ENCODE measurements around the gene CPNE5.

Gene CPNE5

DNA sequence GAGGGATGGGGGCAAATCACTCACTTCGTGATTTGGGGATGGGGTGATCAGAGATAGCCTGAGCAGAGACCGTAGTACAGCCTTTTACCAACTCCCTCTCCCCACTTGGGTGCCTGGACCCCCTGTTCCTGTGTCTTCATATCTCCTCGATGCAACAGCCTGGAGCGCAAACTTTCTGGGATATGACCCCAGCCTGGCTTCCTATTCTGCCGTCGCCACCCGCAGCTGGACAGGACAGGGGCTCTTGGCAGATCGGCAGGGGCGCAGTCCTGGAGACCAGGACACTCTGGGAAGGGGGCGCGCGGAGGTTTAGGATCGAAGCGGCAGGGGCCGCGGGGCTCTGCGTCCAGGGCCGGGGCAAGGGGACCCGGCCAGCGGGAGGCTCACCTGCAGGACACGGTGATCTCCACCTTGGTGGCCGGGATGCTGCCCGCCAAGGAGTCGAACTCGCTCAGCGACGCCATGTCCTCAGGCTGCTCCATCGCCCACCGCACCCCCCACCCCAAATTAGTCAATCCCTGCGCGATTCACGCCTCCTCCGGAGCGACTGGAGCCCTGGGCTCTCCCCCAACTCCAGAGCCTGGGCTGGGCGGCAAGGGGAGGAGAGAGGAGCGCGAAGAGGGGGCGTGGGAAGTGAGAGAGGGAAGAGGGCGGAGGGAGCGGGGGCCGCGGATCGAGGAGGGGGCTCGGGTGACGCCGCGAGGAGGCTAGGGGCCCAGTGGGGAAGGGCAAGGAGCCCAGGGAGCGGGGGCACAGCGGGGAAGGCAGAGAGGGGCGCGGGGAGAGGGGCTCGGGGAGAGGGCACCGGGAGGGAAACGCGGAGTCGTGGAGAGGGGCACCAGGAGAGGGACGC lies at the start of gene CPNE5:
Gene CPNE5 (minus strand): TSS at position 549 of the 853 bp plus-strand sequence. CDS start 67 bp downstream, at position 482.
- peak; percentile 20 for DNase-seq

GRCh38 chr6:36888115-36888643 lies 48.9 kb upstream of the CPNE5 start:
- DNase-seq = no peak

- no peak for DNase-seq
Measured at GRCh38 chr6:36886950-36887618, 47.8 kb upstream of the CPNE5 start.

- peak; percentile 98 for DNase-seq
Measured at GRCh38 chr6:36885461-36886401, 46.5 kb upstream of the CPNE5 start, which contains the start of gene C6orf89. Gene C6orf89 (plus strand): TSS chr6:36885952. CDS start chr6:36899445, 13,493 bp downstream.

DNA sequence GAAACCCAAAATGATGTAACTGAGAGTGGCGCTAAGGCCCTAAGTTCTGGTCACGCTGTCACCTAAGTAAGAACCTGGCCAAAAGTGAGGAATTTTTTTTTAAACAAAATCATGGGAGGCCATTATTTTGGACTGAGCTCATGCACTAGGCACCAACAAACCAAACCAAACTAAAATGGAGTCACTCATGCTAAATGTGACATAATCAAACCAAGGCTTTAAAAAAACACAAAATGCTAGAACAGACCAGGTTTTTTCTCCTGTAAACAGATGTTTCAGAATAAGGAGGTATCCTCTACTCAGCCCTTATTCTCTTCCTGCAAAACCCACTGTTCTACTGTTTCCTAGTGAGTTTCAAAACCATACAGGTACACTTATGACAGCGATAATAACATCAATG lies 45.4 kb upstream of the CPNE5 start:
- DNase-seq = no peak

DNA sequence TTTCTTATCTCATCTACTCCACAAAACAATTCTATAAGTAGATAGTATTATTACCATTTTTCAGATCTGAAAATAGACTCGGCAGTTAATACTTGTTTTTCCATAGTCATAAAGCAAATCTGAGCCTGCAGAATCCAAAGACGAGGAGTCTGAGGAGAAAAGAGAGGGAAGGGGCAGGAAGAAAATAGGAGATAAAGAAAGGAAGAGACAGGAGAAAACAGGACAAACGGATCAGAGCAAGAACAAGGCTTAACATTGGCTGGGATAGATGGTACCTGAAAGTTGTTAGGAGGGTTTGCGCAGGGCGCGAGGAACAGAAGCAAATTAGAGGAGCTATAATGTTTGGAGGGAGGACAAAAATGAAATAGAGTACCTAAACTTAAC lies 36.0 kb upstream of the CPNE5 start:
- no peak for DNase-seq

GRCh38 chr6:36874443-36875249 lies 35.4 kb upstream of the CPNE5 start, which contains the start of gene PPIL1:
Gene PPIL1 (minus strand): TSS chr6:36874803. CDS start chr6:36874772, 31 bp downstream.
- peak; percentile 87 for DNase-seq

GRCh38 chr6:36873612-36874442 lies 34.6 kb upstream of the CPNE5 start:
- peak; percentile 15 for DNase-seq

DNA sequence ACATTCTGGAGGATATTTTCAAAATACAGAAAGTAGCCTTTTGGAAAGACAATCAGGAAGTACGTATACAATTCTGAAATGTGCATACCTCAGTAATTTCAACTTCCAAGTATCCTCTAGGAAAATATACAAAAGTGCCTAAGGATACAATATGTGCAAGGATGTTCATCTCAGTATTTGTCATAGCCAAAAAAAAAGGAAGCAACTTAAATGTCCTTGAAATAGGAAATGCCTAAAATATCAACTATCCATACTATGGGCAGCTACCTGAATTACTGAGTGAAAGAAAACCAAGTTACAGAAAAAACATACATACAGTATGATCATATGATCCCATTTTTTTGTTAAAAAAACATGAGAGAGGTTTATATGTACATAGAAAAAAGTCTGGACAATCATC lies 33.9 kb upstream of the CPNE5 start:
- DNase-seq = no peak

DNA sequence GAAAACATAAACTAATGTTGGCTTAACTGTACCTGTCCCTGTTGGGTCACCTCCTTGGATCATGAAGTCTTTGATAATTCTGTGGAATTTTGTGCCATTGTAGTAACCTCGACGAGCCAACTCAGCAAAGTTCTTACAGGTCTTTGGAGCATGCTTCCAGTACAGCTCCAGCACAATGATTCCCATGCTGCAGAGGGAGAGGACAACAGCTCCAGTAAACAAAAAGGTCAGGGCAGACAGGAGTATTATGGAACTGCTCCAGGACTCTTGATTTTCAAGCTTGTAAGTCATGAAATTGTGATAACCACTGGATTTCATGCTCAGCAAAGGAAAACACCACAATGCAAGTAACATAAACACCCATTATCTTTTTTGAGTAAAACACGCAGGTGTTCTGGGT lies 32.4 kb upstream of the CPNE5 start:
- no peak for DNase-seq

DNA sequence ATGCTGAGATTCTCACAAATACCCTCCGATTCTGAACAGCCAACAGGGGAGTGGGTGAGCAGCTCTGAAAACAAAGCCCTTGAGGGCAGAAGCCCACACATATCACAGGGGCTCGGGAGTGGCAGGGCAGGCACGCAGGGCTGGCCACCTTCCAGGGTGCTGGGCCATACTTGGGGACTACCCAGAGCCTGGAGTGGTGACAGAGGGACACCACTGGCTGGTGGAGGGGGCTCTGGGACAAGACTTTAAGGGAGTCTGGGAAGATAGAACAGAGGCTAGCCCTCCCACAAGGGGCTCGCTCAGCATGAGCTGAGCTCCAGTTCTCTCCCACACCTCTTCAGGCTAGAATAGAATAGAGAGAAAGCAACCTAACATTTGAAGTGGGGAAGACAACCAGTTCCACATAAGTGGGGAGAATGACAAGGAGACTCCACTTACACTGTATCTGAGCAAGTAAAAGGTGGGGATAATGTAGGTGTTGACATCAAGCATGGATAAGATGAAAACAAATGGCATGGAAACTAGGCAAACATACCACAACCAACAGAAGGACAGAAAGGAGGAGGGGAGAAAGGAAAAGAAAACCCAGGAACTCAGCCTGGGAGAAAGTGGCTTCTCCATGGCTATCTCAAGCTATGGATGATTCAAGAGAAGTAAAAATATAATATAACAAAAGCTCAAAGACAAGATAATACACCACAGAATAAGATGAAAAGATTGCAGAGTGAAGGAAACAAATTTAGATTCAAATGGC lies 28.4 kb upstream of the CPNE5 start:
- no peak for DNase-seq

- DNase-seq = no peak
Measured at GRCh38 chr6:36865835-36866234, 26.6 kb upstream of the CPNE5 start.

GRCh38 chr6:36863670-36864540 lies 24.7 kb upstream of the CPNE5 start:
- DNase-seq = no peak

DNA sequence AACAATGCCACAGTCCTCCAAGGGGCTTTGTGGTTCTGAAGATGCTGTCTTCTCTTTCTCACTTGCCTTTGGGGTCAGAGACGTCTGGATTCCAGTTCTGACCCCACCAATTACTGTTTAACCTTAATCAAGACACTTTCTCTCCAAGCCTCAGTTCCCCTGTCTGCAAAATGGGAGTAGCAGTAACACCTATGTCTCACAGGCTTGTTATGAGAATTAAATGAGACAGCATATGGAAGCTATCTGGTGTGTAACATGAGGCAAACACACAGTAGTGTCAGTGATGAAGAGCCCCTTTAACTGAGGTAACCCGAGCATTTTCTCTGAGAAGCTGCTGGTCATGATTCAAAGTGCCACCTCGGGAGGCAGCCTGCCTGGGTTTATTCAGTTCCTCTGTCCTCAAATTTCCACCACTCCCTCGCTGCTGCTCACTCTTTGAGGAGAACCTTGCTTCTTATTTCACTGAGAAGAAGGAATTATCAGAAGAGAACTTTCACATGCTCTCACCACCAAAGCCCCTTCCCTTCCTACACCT lies 23.7 kb upstream of the CPNE5 start:
- DNase-seq = no peak

- no peak for DNase-seq
Measured at GRCh38 chr6:36862164-36862847, 23.1 kb upstream of the CPNE5 start.

DNA sequence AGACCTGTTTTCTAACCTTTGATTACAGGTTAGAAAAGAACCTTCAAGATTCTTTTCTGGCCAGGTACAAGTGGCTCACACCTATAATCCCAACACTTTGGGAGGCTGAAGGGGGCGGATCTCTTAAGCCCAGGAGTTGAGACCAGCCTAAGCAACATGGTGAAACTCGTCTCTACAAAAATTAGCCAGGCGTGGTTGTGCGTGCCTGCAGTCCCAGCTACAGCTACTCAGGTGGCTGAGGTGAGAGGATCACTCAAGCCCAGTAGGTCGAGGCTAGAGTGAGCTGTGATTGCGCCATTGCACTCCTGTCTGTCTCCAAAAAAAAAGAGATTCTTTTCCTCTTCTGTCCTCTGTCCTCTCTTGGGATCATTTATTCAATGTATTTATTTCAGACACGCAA lies 20.9 kb upstream of the CPNE5 start:
- no peak for DNase-seq

DNA sequence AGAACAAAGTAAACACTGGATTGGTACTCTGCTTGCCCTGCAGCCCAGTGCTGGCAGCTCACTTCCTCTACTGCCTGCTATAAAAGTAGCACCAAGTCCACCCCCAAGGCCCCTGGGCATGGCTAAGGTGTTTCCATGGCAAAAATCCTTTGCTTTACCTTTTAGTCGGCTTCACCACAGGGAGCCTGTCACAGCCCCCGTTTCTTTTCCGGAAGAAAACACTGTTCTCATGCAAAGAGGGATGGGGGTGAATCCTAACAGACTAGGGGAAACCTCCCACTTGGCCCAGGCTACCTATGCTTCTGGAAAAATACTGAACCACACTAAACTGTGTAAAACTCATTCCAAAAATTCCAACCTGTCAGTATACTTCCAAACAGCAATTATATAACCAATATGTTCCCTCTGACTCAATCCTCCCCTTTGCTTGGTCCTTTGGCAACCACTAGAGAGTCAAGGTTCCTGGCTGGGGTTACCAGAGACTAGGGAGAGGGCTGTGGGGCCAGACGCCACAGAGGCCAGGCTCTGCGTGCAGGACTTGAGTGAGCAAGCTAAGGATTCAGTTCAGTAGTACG lies 19.2 kb upstream of the CPNE5 start:
- no peak for DNase-seq

- no peak for DNase-seq
Measured at GRCh38 chr6:36857325-36857724, 18.1 kb upstream of the CPNE5 start.

Measured in stimulated activated CD4-positive, alpha-beta T cell treated with anti-CD3 and anti-CD28 coated beads, Interleukin-15, amount 100 ng/mL, for 24 hours (primary cell).